ENCODE results near the gene MAPK10.

MAPK10 gene

GRCh38 chr4:85955620-85956292 lies 404.1 kb downstream of the MAPK10 start:
- TF ChIP-seq LEF1 (IDR thresholded peaks at IDR 0.05; ENCODE audit: borderline replicate concordance) = no peak
- TF ChIP-seq FOXA1 (IDR thresholded peaks at IDR 0.05) = no peak
- no peak for TF ChIP-seq FOXM1 (IDR thresholded peaks at IDR 0.05; ENCODE audit: borderline replicate concordance)
- no peak for TF ChIP-seq L3MBTL2 (conservative IDR thresholded peaks at IDR 0.05)
- no peak for TF ChIP-seq NFRKB (IDR thresholded peaks at IDR 0.05)
- no peak for TF ChIP-seq ELF4 (IDR thresholded peaks at IDR 0.05)
- TF ChIP-seq ZNF384 (IDR thresholded peaks at IDR 0.05) = no peak
- no peak for TF ChIP-seq FOXK2 (IDR thresholded peaks at IDR 0.05)
- TF ChIP-seq ARNT (IDR thresholded peaks at IDR 0.05) = no peak
- no peak for TF ChIP-seq PKNOX1 (IDR thresholded peaks at IDR 0.05)
- TF ChIP-seq SUZ12 (IDR thresholded peaks at IDR 0.05) = no peak
- no peak for TF ChIP-seq CTBP1 (IDR thresholded peaks at IDR 0.05; ENCODE audit: borderline replicate concordance)
- no peak for TF ChIP-seq SP1 (IDR thresholded peaks at IDR 0.05)
- no peak for TF ChIP-seq BHLHE40 (IDR thresholded peaks at IDR 0.05; ENCODE audit: borderline replicate concordance)
- TF ChIP-seq HDGF (IDR thresholded peaks at IDR 0.05; ENCODE audit: borderline replicate concordance) = no peak
- no peak for TF ChIP-seq TARDBP (IDR thresholded peaks at IDR 0.05)
- DNase-seq (ENCODE audit: extremely low spot score) = no peak
- CTCF ChIA-PET = interaction anchor here (1.6 kb wide), 1 partner anchor 159 kb away, joined by 4 read pairs; no protein-coding TSS in a partner anchor
- POLR2A ChIA-PET = no interaction called here

- DNase-seq (ENCODE audit: extremely low spot score) = no peak
- CTCF ChIA-PET = no interaction called here
- POLR2A ChIA-PET = no interaction called here
- TF ChIP-seq ARNT (IDR thresholded peaks at IDR 0.05) = no peak
- no peak for TF ChIP-seq FOXK2 (IDR thresholded peaks at IDR 0.05)
- no peak for TF ChIP-seq PKNOX1 (IDR thresholded peaks at IDR 0.05)
- no peak for TF ChIP-seq SUZ12 (IDR thresholded peaks at IDR 0.05)
- TF ChIP-seq FOXM1 (IDR thresholded peaks at IDR 0.05; ENCODE audit: borderline replicate concordance) = no peak
- no peak for TF ChIP-seq NFRKB (IDR thresholded peaks at IDR 0.05)
- no peak for TF ChIP-seq SP1 (IDR thresholded peaks at IDR 0.05)
- no peak for TF ChIP-seq LEF1 (IDR thresholded peaks at IDR 0.05; ENCODE audit: borderline replicate concordance)
- no peak for TF ChIP-seq L3MBTL2 (conservative IDR thresholded peaks at IDR 0.05)
- no peak for TF ChIP-seq BHLHE40 (IDR thresholded peaks at IDR 0.05; ENCODE audit: borderline replicate concordance)
These were observed 406.2 kb downstream of the MAPK10 start for GRCh38 chr4:85953651-85954018.

GRCh38 chr4:85952972-85953650 lies 406.7 kb downstream of the MAPK10 start:
- POLR2A ChIA-PET = no interaction called here
- CTCF ChIA-PET = no interaction called here

GRCh38 chr4:85952528-85952927 lies 407.3 kb downstream of the MAPK10 start:
- ChIA-PET CTCF (no interaction called here), POLR2A (no interaction called here)
- DNase-seq (ENCODE audit: extremely low spot score) = no peak
- TF ChIP-seq ARNT (IDR thresholded peaks at IDR 0.05) (no peak), ELF4 (IDR thresholded peaks at IDR 0.05) (no peak), BHLHE40 (IDR thresholded peaks at IDR 0.05; ENCODE audit: borderline replicate concordance) (no peak), NFRKB (IDR thresholded peaks at IDR 0.05) (no peak), FOXK2 (IDR thresholded peaks at IDR 0.05) (no peak), FOXM1 (IDR thresholded peaks at IDR 0.05; ENCODE audit: borderline replicate concordance) (no peak), PKNOX1 (IDR thresholded peaks at IDR 0.05) (no peak), LEF1 (IDR thresholded peaks at IDR 0.05; ENCODE audit: borderline replicate concordance) (no peak), HDGF (IDR thresholded peaks at IDR 0.05; ENCODE audit: borderline replicate concordance) (no peak), ZNF384 (IDR thresholded peaks at IDR 0.05) (no peak)

More at GRCh38 chr4:85952972-85953650, 406.7 kb downstream of the MAPK10 start:
- TF ChIP-seq L3MBTL2 (conservative IDR thresholded peaks at IDR 0.05) = no peak
- TF ChIP-seq FOXK2 (IDR thresholded peaks at IDR 0.05) = no peak
- no peak for TF ChIP-seq CTBP1 (IDR thresholded peaks at IDR 0.05; ENCODE audit: borderline replicate concordance)
- TF ChIP-seq SP1 (IDR thresholded peaks at IDR 0.05) = no peak
- TF ChIP-seq BHLHE40 (IDR thresholded peaks at IDR 0.05; ENCODE audit: borderline replicate concordance) = no peak
- no peak for TF ChIP-seq ARNT (IDR thresholded peaks at IDR 0.05)
- no peak for TF ChIP-seq FOXA1 (IDR thresholded peaks at IDR 0.05)
- TF ChIP-seq NFRKB (IDR thresholded peaks at IDR 0.05) = no peak
- no peak for DNase-seq (ENCODE audit: extremely low spot score)

- TF ChIP-seq FOXA1 (IDR thresholded peaks at IDR 0.05) = no peak
- no peak for TF ChIP-seq ARNT (IDR thresholded peaks at IDR 0.05)
- TF ChIP-seq FOXK2 (IDR thresholded peaks at IDR 0.05) = no peak
- TF ChIP-seq ELF4 (IDR thresholded peaks at IDR 0.05) = no peak
- no peak for TF ChIP-seq ZNF384 (IDR thresholded peaks at IDR 0.05)
- no peak for TF ChIP-seq LEF1 (IDR thresholded peaks at IDR 0.05; ENCODE audit: borderline replicate concordance)
- TF ChIP-seq L3MBTL2 (conservative IDR thresholded peaks at IDR 0.05) = no peak
- no peak for TF ChIP-seq NFRKB (IDR thresholded peaks at IDR 0.05)
- TF ChIP-seq CTBP1 (IDR thresholded peaks at IDR 0.05; ENCODE audit: borderline replicate concordance) = no peak
- TF ChIP-seq HDGF (IDR thresholded peaks at IDR 0.05; ENCODE audit: borderline replicate concordance) = no peak
- TF ChIP-seq FOXM1 (IDR thresholded peaks at IDR 0.05; ENCODE audit: borderline replicate concordance) = no peak
- no peak for TF ChIP-seq SUZ12 (IDR thresholded peaks at IDR 0.05)
- no peak for TF ChIP-seq TARDBP (IDR thresholded peaks at IDR 0.05)
- TF ChIP-seq PKNOX1 (IDR thresholded peaks at IDR 0.05) = no peak
- TF ChIP-seq BHLHE40 (IDR thresholded peaks at IDR 0.05; ENCODE audit: borderline replicate concordance) = no peak
- TF ChIP-seq SP1 (IDR thresholded peaks at IDR 0.05) = no peak
- ChIA-PET CTCF (no interaction called here), POLR2A (no interaction called here)
- no peak for DNase-seq (ENCODE audit: extremely low spot score)
These were observed 408.8 kb downstream of the MAPK10 start for GRCh38 chr4:85951099-85951498.
